HEK293T (cell line): ENCODE results near the gene MGRN1.

Experiments
- CTCF ChIA-PET: fragments of 350-600 bp; formaldehyde crosslinking; extraction: SDS; loops from one replicate; lab custom pipeline; 2021; ENCODE audit warnings: antibody characterized with exemption, inconsistent platforms; lab: Yijun Ruan, JAX
- POLR2A ChIA-PET: fragments of 350-600 bp; formaldehyde crosslinking; extraction: SDS; loops from one replicate; lab custom pipeline; 2020; ENCODE audit warnings: antibody characterized with exemption, inconsistent platforms; lab: Yijun Ruan, JAX
- DNase-seq: peaks from one replicate; pipeline ENCODE4 v3.0.0; 2012; ENCODE audit warnings: mixed read lengths; ENCODE audit errors: extremely low spot score
- ARNT ChIP-seq: fragments of 450-650 bp; IDR thresholded peaks from 2 replicates; pipeline ENCODE4 v1.6.1; 2017; ENCODE audit warnings: mild to moderate bottlenecking
- BHLHE40 ChIP-seq: fragments of 450-650 bp; IDR thresholded peaks from 2 replicates; pipeline ENCODE4 v1.6.1; 2016; ENCODE audit warnings: mild to moderate bottlenecking, moderate library complexity, borderline replicate concordance
- CTBP1 ChIP-seq: fragments of 450-650 bp; IDR thresholded peaks from 2 replicates; pipeline ENCODE4 v1.6.1; 2016; ENCODE audit warnings: borderline replicate concordance
- ELF4 ChIP-seq: fragments of 450-650 bp; IDR thresholded peaks from 2 replicates; pipeline ENCODE4 v1.6.1; 2017; ENCODE audit warnings: antibody characterized with exemption
- FOXA1 ChIP-seq: fragments of 450-650 bp; IDR thresholded peaks from 2 replicates; pipeline ENCODE4 v1.6.1; 2016; ENCODE audit warnings: mild to moderate bottlenecking
- FOXK2 ChIP-seq: fragments of 450-650 bp; IDR thresholded peaks from 2 replicates; pipeline ENCODE4 v1.6.1; 2016; ENCODE audit warnings: mild to moderate bottlenecking
- FOXM1 ChIP-seq: fragments of 450-650 bp; IDR thresholded peaks from 2 replicates; pipeline ENCODE4 v1.6.1; 2017; ENCODE audit warnings: mild to moderate bottlenecking, borderline replicate concordance
- HDGF ChIP-seq: fragments of 450-650 bp; IDR thresholded peaks from 2 replicates; pipeline ENCODE4 v1.6.1; 2017; ENCODE audit warnings: antibody characterized with exemption, borderline replicate concordance
- L3MBTL2 ChIP-seq: fragments of 450-650 bp; conservative IDR thresholded peaks from 2 replicates; pipeline ENCODE4 v1.6.1; 2016; ENCODE audit warnings: mild to moderate bottlenecking
- LEF1 ChIP-seq: fragments of 450-650 bp; IDR thresholded peaks from 2 replicates; pipeline ENCODE4 v1.6.1; 2017; ENCODE audit warnings: mild to moderate bottlenecking, borderline replicate concordance
- NFRKB ChIP-seq: fragments of 450-650 bp; IDR thresholded peaks from 2 replicates; pipeline ENCODE4 v1.6.1; 2016; ENCODE audit warnings: mild to moderate bottlenecking, moderate library complexity
- PKNOX1 ChIP-seq: fragments of 450-650 bp; IDR thresholded peaks from 2 replicates; pipeline ENCODE4 v1.6.1; 2016
- SP1 ChIP-seq: fragments of 450-650 bp; IDR thresholded peaks from 2 replicates; pipeline ENCODE4 v1.6.1; 2017
- SUZ12 ChIP-seq: fragments of 450-650 bp; IDR thresholded peaks from 2 replicates; pipeline ENCODE4 v1.6.1; 2016; ENCODE audit warnings: mild to moderate bottlenecking
- TARDBP ChIP-seq: fragments of 450-650 bp; IDR thresholded peaks from 2 replicates; pipeline ENCODE4 v1.6.1; 2016
- ZNF384 ChIP-seq: fragments of 450-650 bp; IDR thresholded peaks from 2 replicates; pipeline ENCODE4 v1.6.1; 2016

Gene MGRN1

GRCh38 chr16:4693296-4693955 is 68.8 kb downstream of the MGRN1 start, which contains the start of gene NUDT16L1:
TSS of gene NUDT16L1 (plus strand) at chr16:4693562. CDS start at chr16:4693727, 165 bp downstream.
- TF ChIP-seq FOXM1 (no peak), FOXA1 (no peak), PKNOX1 (peak; percentile 52; the same call in 1 of the 2 replicates), CTBP1 (no peak), BHLHE40 (no peak), HDGF (no peak), L3MBTL2 (no peak; the same call in 1 of the 2 replicates)
- CTCF ChIA-PET = no interaction called here
- peak; percentile 98 for DNase-seq
- POLR2A ChIA-PET = interaction anchor here (1.4 to 2.9 kb wide), 3 partner anchors 11 to 76 kb away, joined by 4 to 12 read pairs (median 5); partner anchors contain the start of genes ANKS3 and DNAAF8

GRCh38 chr16:4693956-4694641 is 69.5 kb downstream of the MGRN1 start:
- CTCF ChIA-PET = interaction anchor here (1.2 kb wide), 1 partner anchor 262 kb away, joined by 3 read pairs; no protein-coding TSS in a partner anchor
- POLR2A ChIA-PET = interaction anchor here (1.4 to 2.9 kb wide), 3 partner anchors 11 to 75 kb away, joined by 4 to 12 read pairs (median 5); partner anchors contain the start of genes ANKS3 and DNAAF8
- DNase-seq = peak; percentile 46
- TF ChIP-seq HDGF (no peak), FOXM1 (no peak), LEF1 (peak; percentile 34; the same call in 1 of the 2 replicates)

DNA sequence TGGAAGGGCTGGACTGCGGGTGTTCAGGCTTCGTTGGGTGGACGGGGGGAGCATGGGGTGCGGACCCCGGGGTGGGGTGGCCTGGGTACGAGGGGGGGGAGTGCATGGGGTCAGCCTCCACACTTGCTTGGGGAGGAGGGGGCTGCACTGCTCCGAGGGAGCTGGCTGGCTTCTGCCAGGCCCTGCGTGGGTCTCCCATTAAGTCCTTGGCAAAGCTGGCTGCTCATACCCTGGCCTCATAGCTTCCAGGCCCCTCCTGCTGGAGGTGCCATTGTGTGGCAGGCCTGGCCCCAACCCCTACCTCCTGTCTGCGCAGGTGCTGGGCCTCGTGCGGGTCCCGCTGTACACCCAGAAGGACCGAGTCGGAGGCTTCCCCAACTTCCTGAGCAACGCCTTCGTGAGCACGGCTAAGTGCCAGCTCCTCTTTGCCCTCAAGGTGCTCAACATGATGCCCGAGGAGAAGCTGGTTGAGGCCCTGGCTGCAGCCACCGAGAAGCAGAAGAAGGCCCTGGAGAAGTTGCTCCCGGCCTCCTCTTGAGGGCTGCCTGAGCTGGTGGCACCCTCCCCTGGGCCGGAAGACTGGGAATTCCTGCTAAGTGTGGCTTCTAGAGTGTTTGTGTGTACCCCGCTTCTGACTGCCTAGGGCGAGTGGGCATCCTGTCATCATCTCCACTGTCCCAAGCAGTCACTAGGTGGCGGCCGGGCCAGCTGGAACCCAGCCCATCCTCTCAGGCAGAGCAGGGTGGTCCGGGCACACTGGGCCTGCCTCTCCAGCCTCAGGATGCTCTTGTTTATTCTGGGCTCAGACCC is 70.2 kb downstream of the MGRN1 start:
- TF ChIP-seq FOXK2 (no peak), TARDBP (no peak), ELF4 (no peak)
- DNase-seq = no peak
- CTCF ChIA-PET = interaction anchor here (1.0 to 1.2 kb wide), 2 partner anchors 12 to 261 kb away, joined by 3 read pairs; no protein-coding TSS in a partner anchor
- POLR2A ChIA-PET = interaction anchor here (0.6 to 2.9 kb wide), 3 partner anchors 18 to 263 kb away, joined by 3 to 12 read pairs (median 4); partner anchors contain the start of genes ANKS3, DNAAF8 and SEC14L5

- DNase-seq = no peak
- no peak for TF ChIP-seq ELF4
- TF ChIP-seq SP1 = no peak
- no peak for TF ChIP-seq HDGF
- no peak for TF ChIP-seq FOXK2
- TF ChIP-seq CTBP1 = no peak
- TF ChIP-seq NFRKB = no peak
- no peak for TF ChIP-seq ZNF384
- TF ChIP-seq L3MBTL2 = no peak
- no peak for TF ChIP-seq SUZ12
- TF ChIP-seq PKNOX1 = no peak
- no peak for TF ChIP-seq FOXM1
- TF ChIP-seq LEF1 = no peak
- TF ChIP-seq ARNT = no peak
- CTCF ChIA-PET = interaction anchor here (1.0 to 1.2 kb wide), 2 partner anchors 13 to 260 kb away, joined by 3 read pairs; no protein-coding TSS in a partner anchor
- POLR2A ChIA-PET = interaction anchor here (0.6 to 2.9 kb wide), 5 partner anchors 11 to 262 kb away, joined by 3 to 12 read pairs (median 4); partner anchors contain the start of genes ANKS3, DNAAF8 and SEC14L5
Measured at GRCh38 chr16:4695473-4696171, 71.0 kb downstream of the MGRN1 start.

- no peak for DNase-seq
- TF ChIP-seq SP1 (no peak), TARDBP (no peak), PKNOX1 (no peak), LEF1 (no peak), SUZ12 (no peak), CTBP1 (no peak), HDGF (no peak), ZNF384 (no peak), ELF4 (no peak), L3MBTL2 (no peak), ARNT (no peak), BHLHE40 (no peak), FOXA1 (no peak), NFRKB (no peak), FOXM1 (no peak), FOXK2 (no peak)
- POLR2A ChIA-PET = interaction anchor here (0.9 to 2.9 kb wide), 4 partner anchors 10 to 262 kb away, joined by 3 to 12 read pairs (median 4); partner anchors contain the start of genes ANKS3, DNAAF8 and SEC14L5
- CTCF ChIA-PET = interaction anchor here (0.6 kb wide), 1 partner anchor 328 kb away, joined by 3 read pairs; no protein-coding TSS in a partner anchor
Measured at GRCh38 chr16:4696172-4696904, 71.7 kb downstream of the MGRN1 start.
